ENCODE measurements around the gene IFI30.

- TF ChIP-seq CTCF (IDR thresholded peaks at IDR 0.05) = no peak
- TF ChIP-seq POLR2AphosphoS5 (IDR thresholded peaks at IDR 0.05) = no peak
- no peak for TF ChIP-seq POLR2A (IDR thresholded peaks at IDR 0.05)
Observed at GRCh38 chr19:18144906-18145305, 28.7 kb upstream of the IFI30 start.
